Renal cortical epithelial cell (primary cell): ENCODE results near the gene LIN54. TPM values are rescaled to one million over a fixed set of nuclear protein-coding genes. Genes with fewer than 3 reads are reported as not detected.
"Not testable (repeated sequence)": the region's sequence is repeated elsewhere in the genome, so short reads cannot be mapped to it uniquely, and the experiment has no call there.

Experiments used
- DNase-seq: peaks from one replicate; pipeline ENCODE4 v3.0.0-alpha.2; 2011; ENCODE audit warnings: low read depth
- total RNA-seq: library from RNA; depleted of rRNA; stranded (reverse); fragments of >200 nt; gene quantifications from 2 replicates; pipeline ENCODE4 v1.2.3, GENCODE V29; 2014

LIN54 gene
- total RNA-seq, 1 donor from 2014 or later: 10.3 TPM

DNA sequence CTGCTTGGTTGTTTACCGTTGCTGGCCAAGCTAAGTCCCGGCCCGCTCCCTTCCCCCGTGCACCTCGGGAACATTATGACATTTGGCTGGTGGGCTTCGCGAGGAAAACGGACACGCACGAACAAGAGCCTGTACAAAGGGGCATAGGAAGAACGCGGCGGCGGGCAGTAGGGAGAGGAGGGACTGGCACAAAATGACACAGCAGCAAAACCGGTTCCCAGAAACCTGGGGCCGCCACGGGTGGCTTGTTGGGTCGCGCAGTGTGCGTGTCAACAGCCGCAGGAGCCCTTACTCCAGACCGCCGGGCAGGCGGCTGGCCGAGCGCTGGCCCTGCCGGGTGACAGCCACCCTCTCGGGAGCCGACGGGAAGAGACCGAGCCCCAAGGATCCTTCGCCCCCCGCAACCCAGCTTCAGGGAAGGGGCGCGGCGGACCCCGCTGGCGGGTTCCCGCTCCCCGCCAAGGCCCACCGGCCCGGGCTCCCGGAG lies 1.6 kb upstream of the LIN54 start:
- DNase-seq: no peak

DNA sequence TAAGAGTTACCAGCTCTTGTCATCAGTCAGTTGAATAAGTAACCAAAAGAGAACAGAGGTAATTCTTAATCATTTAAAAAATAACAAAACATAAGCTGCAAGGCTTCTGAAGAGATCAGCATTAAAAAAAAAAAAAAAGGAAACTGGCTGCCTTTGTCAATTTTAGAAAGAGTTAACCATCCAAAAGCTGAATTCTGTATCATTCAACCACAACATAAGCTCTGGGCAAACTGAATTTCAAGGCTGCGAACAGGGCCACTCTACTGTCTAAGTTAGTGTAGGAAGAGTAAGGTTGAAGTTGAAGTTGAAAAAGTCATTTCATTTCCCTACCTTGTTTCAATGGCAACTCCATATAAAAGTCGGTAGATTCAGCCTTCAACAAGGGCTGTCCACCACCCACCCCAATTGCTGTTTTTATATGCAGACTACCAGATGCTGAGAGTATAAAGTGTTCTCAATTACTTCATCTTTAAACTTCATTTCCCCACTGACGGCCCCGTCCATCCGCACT lies 1.1 kb upstream of the LIN54 start:
- DNase-seq: no peak

DNA sequence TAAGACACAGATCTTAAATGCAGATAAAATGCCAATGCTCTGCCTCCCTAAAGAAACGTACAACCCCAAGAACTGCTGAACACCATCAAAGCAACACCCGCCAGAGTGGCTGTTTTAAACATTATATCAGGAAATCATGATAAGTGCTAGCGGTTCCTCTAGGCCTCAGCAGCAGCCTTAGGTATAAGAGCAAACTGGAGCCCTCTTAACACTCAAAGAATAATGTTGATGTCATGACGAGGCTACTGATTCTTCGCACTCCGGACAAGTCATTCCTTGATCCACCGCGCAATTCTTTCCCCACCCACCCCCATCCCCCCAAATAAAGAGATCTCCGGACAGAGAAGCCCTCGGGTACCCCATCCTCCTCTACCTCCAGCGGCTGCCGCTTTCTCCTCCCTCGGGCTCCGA lies 507 bp downstream of the LIN54 start:
- no peak for DNase-seq

DNA sequence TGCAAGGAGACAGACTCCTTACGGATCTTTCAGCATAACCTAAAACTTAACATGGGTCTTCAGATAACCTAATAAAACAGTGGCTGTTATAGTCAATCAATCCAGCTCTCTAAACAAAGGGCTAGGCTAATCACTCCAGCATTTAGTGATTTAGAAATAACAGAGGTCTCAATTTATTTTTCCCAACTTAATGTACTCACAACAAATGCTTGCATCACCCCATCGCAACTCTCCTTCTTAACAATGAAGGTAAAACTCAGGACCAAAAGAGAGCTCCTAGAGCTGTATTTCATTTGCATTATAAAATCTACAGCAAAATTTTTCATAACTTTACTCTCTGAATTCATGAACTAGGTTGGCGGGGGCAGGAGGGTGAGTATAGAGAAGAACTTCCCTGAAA lies 1.1 kb downstream of the LIN54 start:
- no peak for DNase-seq

DNA sequence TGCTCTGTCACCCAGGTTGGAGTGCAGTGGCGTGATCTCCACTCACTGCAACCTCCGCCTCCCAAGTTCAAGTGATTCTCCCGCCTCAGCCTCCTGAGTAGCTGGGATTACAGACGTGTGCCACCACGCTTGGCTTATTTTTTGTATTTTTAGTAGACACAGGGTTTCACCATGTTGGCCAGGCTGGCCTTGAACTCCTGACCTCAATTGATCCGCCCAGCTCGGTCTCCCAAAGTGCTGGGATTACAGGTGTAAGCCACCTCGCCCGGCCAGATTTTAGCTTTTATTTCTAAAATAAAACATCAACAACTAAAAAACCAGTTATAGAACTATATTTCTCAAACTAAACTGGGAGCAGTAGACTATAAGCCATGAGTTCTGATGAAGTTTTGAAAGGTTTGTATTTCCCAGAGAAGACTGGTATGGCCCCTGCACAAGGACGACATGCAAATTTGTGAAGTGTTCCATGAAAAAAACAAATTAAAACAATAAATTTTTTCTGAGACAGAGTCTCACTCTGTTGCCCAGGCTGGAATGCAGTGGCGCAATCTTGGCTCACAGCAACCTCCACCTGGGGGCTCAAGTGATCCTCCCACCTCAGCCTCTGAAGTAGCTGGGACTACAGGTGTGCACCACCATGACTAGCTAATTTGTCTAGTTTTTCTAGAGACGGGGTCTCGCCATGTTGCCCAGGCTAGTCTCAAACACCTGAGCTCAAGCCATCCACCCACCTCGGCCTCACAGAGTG lies 7.4 kb downstream of the LIN54 start:
- DNase-seq: not testable (repeated sequence)

DNA sequence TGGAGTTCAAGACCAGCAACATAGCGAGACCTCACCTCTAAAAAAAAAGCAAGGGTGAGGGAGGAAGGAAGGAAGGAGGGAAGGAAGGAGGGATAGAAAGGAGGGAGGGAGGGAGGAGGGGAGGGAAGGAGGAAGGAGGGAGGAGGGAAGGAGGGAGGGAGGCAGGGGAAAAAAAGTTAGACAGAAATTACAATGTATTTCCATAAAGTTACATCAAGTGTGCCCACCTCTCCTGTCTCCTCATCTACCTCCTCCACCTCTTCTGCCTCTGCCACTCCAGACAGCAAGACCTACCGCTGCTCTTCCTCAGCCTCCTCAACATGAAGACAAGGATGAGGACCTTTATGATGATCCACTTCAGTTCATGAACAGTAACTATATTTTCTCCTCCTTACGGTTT lies 8.3 kb downstream of the LIN54 start:
- DNase-seq: no peak

DNA sequence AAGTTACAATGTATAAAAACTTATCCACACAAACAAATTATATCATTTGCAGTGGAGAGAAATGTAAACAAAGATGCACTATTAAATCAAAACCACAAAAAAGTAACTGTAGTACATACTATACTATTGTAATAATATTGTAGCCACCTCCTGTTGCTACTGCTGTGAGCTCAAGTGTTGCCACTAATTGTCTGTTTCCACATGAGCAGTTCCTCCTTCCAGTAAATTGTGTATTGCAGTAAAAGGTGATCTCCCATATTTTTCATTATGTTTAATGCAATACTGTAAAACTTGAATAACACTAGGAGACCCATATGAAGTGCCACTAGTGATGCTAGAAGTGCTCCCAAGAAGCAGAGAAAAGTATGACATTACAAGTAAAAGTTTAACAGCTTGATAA lies 11.7 kb downstream of the LIN54 start:
- DNase-seq: no peak

DNA sequence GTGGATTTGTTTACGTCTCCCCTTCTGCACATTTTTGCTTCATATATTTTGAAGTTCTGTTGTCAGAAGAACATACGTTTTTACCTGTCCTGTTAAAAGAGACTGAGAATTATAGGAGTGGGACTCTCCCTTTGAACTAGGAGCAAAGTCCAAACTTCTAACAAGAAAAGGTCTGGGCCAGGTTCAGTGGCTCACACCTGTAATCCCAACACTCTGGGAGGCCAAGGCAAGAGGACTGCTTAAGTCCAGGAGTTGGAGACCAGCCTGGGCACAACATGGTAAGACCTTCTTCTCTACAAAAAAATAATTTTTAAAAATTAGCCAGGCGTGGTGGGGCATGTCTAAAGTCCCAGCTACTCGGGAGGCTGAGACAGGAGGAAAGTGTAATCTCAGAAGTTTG lies 15.8 kb downstream of the LIN54 start:
- no peak for DNase-seq

DNA sequence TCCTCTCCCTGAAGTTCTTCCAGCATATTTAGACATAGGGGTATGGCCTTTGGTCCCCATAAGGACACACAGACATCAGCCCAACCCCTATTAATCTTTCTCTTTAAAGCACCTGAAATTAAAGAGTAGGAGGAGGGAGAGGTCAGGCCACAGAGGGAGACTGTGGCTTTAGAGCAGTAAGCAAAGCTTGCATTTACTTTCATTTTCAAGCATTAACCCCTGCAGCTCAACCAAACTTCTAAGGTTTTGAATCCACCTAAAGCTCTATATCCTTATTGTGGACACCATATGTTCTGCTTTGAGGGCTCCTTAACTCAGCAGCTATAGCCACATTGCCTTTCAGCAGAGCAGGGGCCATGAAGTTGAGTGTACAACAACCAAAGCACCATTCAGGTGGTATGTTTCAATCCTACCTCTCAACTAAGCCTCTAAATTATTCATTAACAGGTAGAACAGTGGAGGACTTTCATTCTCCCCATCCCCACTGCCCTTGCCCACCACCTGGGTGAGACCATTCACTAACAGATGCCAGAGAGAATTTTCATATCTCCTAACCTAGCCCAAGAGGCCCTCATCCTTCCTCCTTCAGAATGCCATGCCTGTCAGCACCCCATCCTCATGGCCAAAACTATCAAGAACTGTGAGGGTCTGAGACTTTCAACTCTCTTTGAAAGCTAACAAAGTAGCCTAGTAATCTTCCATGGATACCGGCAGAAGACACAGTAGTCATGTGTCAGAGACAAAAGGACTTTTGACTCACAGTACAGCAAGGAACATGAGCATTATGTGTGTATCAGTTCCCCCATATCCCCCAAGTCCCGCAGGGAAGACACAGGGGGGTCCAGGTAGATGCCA lies 20.8 kb downstream of the LIN54 start:
- no peak for DNase-seq

DNA sequence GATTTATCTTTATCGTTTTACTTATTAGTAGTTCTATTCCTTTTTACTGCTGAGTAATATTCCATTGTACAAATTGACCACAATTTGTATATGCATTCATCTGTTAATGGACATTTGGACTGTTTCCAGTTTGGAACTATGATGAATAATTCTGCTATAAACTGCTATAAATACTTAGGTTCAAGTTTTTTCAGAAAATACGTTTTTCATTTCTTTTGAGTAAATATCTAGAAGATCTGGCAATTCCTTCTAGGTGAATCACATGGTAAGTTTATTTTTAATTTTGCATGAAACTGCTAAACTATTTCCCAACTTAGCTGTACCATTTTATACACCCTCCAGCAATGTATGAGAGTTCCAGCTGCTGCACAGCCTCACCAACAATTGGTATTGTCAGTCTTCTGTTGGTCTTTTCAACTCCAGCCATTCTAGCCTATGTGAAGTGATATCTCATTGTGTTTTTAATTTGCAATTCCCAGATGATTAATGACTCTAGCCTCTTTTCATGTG lies 22.2 kb downstream of the LIN54 start:
- DNase-seq: no peak

DNA sequence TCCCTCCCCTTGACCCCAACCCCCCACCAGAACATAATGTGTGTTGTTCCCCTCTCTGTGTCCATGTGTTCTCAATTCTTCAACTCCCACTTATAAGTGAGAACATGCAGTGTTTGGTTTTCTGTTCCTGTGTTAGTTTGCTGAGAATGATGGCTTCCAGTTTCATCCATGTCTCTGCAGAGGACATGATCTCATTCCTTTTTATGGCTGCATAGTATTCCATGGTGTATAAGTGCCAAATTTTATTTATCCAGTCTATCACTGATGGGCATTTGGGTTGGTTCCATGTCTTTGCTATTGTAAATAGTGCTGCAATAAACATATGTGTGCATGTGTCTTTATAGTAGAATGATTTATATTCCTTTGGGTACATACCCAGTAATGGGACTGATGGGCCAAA lies 23.1 kb downstream of the LIN54 start:
- DNase-seq: not testable (repeated sequence)

DNA sequence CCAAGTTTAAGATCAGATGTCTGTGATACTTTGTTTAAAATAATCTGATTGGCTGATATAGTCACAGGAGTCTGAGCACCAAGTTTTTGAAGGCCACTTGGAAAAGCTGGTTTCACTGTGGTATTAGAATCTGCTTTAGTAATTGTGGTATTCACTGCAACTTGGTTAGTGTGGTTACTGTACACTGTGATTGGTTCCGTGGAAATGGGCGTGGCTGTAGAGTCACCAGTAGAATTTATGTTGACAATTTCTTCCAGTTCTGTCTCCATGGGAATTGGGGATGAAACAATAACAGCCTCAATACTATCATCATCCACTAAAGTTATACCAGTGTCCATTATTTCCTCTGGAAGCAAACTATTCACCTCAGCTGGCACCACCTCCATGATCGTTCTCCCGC lies 26.2 kb downstream of the LIN54 start:
- DNase-seq: peak; percentile 73

DNA sequence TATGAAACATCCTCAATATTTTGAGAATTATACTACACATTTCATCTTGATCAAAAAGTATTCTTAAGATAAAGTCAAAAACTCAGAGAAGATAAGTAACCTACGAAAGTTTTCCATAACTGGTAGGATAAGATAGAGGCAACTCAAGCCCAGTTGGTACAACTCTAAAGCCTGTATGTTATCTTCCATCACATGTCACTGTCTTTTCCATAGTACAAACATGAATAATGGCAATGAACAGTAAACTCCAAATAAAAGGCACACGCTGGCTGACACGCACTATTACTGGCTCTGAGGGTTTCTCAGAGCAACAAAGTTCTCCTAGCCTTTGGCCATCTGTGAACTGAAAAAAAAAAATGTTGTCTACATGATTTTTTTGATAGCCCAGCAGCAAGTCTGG lies 27.2 kb downstream of the LIN54 start:
- DNase-seq: no peak

DNA sequence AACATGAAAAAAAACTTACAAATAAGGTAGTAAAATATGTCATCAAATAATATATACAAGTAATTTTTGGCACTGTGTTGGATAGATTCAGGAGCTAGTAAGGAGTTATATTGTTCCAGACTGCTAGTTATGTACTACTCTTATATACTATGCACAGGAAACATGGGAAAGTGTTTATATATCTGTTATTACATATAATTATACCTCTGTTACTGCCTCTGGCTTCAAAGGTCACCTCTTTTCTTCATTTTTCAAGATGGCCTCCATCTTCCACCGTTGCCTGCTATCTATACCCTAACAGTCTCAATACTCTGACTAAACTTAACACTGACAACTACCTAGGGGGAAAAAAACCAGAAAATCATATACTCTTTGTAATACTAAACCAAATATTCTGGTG lies 29.5 kb downstream of the LIN54 start:
- DNase-seq: no peak

DNA sequence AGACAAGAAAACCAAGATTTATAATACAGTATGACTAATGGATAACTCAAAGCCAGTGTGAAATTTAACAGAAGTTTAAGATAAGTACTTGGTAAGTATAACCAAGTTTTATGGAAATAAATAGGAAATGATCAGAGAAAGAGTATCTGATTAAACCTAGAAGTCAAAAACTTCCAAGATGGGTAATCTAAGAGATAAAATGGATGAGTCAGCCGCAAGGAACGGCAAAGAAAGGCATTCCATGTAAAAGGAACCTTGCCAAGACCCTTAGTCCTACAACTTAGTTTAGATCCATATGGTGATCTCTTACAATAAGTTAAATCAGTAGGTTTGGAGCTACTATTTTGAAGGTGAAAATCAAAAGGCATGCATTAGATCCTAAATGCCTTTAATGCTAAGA lies 34.8 kb downstream of the LIN54 start:
- DNase-seq: no peak

DNA sequence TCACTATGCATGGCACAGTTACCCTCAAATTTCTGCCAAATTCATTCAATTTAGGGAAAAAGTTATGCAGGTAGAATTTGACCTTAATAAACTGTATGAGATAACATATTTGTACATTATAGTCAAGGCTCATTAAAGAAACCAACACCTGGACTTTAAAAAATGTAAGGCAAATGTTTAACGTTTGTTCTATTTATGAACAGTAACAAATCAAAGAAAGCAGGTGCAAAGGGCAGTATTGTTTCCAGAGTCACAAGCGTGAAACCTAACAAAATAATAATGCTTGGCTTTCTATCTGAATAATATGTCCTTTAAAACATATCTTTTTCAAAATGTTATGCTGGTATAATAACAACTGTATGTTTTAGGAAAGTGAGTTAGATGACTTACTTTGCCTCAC lies 41.2 kb downstream of the LIN54 start:
- DNase-seq: no peak

DNA sequence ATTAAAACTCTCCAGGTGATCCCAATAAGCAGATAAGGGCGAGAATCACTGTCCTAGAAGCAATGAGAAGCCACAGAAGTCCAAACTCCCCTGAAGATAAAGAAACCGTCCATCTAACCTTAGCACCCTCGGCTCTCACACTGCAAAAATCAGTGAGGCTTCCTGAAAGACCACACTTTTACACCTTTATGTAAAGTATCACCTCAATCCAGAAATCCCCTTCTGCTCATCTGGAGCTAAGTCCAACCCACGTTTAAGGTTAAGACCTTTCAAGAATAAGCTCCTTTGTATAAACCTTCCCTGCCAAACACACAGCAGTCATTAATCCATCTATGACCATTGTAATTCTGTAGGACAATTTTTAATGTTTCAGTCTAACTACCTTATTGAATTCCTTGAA lies 41.7 kb downstream of the LIN54 start:
- no peak for DNase-seq

DNA sequence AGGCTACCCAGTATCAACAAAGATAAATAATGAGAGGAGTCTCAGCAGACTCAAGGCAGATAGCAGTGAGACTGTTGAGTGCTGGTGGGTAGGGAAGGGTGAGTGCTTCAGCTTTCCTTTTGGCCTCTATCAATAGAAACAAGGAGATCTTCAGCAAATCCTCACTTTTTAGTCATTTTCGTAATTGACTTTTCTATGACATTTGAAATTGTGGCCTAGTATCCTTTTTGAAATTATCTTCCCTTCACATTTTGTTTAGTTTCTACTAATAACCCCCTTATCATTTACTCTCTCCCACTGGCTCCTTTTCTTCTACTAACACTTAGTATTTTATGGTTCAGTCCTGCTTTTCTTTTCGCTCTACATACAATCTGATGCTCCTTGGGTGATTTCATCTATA lies 44.9 kb downstream of the LIN54 start:
- no peak for DNase-seq

DNA sequence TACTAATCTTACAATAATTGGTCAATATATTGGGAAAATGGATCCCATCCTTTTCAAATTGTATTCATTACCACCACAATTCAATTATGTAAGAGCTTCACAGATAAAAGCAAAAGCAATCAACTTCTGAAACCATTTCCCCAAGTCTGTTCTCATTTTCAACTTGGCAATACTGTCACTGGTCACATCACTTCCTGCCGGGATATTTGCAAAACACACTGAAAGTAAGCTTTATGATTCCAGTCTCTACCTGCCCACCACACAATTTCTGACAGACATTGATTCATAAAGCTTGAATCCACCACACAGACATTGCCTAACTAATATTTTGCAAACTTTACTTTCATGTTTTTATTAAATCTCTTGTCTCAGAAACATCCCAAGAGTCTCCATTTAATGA lies 53.6 kb downstream of the LIN54 start:
- DNase-seq: no peak

DNA sequence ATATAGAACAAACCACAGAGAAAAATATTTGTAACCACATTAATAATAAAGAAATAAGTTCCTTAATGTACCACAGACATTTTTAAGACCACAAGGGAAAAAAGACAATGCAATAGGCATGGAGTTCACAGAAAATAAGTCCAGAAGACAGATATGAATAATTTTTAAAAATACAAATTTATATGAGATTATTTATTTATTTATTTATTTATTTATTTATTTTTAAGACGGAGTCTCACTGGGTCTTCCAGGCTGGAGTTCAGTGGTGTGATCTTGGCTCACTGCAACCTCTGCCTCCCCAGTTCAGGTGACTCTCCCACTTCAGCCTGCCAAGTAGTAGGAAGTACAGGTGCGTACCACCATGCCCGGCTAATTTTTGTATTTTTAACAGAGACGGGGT lies 56.4 kb downstream of the LIN54 start:
- no peak for DNase-seq

DNA sequence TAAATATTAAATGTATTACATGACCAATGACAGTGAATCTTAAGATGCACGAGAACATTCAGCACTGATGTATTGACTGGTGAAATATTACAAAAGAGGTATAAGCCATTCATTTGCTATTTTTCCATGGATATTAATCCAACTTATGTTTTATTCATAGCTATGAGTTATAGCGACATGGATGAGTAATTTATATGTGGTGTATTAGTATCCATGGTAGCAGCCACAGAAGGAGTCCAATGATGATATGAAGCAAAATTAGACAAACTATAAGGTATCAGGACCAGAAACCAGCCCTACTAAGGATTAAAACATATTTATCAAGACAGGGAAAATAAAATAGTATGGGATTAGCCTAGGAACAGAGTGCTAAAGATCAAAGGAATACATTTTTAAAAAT lies 59.4 kb downstream of the LIN54 start:
- DNase-seq: no peak

DNA sequence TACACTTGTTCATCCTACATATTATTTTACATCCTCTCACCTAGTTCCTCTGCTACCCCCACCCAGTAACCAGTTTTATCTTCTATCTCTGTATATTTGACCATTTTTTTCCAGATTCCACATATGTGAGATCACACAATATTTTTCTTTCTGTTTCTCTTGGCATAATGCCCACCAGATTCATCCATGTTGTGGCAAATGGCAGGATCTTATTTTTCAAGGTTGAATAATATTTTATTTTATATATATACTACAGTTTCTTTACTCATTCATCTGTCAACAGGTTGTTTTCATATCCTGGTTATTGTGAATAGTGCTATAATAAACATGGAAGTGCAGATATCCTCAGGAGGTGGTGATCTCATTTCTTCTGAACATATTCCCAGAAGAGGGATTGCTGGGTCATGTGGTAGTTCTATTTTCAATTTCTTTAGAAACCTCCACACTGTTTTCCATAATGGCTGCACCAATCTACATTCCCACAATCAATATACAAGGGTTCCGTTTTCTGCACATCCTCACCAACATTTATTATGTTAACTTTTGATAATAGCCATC lies 61.9 kb downstream of the LIN54 start:
- no peak for DNase-seq
